Fibroblast of villous mesenchyme (primary cell): ENCODE results near the gene TCF25. TPM values are rescaled to one million over a fixed set of nuclear protein-coding genes. Genes with fewer than 3 reads are reported as not detected.
"Not testable (repeated sequence)": the region's sequence is repeated elsewhere in the genome, so short reads cannot be mapped to it uniquely, and the experiment has no call there.

Source experiments
- DNase-seq: peaks from one replicate; pipeline ENCODE4 v3.0.0-alpha.2; 2010; ENCODE audit warnings: low read depth
- H3K4me3 ChIP-seq: 2 replicates; pipeline ENCODE4 v1.5.1; 2011; ENCODE audit warnings: low read depth, mild to moderate bottlenecking, low read length
- CTCF ChIP-seq: IDR thresholded peaks from 2 replicates; pipeline ENCODE4 v1.5.1; 2012; ENCODE audit warnings: low read depth, mild to moderate bottlenecking, low read length; ENCODE audit not compliant: insufficient read depth
- total RNA-seq: library from RNA; depleted of rRNA; stranded (reverse); fragments of >200 nt; gene quantifications from 2 replicates; pipeline ENCODE4 v1.2.3, GENCODE V29; 2012

Gene TCF25
- total RNA-seq, 1 donor: 188 TPM

DNA sequence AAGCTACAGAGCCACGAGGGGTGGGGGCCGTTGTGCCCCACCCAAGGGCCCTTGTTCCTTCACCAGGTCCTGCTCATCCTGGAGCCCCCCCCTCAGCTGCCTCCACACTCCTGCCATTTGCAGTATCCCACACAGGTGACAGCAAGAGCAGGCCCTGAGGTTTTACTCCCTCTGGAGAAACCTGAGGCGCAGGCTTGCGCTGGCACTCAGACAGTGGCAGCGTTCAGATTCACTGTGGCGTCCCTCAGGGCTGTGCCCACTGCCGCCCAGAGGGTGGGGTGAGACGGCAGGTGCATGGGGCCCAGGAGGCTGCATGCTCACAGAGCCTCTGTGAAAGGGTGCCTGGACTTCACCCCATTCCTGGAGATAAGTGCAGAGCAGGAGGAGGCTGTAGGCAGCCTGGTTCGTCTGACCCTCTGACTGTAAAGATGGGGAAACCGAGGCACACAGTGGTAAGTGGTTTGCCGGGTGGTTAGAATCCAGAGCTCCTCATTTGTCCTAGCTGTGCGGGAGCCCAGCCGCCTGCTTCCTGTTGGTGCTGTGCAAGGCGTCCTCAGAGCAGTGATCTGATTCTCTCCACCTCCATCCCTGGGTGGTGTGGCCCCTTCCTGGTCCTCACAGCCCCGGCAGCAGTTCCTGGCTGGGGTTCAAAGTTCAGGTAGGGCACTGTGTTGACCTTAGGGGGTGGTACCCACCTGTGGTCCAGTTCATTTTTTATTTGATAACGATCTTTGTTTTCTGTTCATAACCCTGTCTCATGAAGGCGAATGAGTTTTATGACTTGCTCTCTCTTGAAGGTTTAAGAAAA is 43.6 kb upstream of the TCF25 start:
- no peak for DNase-seq

GRCh38 chr16:89831810-89832328 is 41.5 kb upstream of the TCF25 start:
- no peak overlapping the region for H3K4me3 ChIP-seq
- DNase-seq: no peak
- TF ChIP-seq CTCF: no peak

More for the DNA sequence above, 43.6 kb upstream of the TCF25 start:
- H3K4me3 ChIP-seq: no peak overlapping the region
- no peak for TF ChIP-seq CTCF

DNA sequence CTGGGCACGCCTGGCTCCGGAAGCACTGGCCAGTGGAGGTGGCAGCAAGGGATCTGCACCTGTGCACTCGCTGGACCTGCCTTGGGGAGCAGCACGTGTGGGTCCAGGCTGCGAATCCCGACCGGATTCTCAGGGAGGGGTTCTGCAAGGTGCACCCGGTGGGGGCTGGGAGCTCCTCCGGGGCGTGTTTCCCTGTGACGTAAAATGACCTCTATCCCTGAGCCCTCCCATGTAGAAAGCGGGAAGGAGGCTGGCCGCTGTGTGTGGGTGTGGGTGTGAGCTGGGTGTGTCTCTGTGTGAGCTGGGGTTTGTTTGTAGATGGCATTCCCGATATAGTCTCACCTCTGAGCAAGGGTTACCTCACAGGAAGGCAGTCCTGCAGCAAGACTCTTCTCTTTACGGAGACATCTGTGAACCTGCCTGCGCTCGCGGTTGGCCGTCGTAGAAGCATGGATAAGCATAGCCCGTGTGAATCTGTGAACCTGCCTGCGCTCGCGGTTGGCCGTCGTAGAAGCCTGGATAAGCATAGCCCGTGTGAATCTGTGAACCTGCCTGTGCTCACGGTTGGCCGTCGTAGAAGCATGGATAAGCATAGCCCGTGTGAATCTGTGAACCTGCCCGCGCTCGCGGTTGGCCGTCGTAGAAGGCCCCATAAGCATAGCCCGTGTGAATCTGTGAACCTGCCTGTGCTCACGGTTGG is 39.6 kb upstream of the TCF25 start:
- H3K4me3 ChIP-seq, DNase-seq: not testable (repeated sequence)

DNA sequence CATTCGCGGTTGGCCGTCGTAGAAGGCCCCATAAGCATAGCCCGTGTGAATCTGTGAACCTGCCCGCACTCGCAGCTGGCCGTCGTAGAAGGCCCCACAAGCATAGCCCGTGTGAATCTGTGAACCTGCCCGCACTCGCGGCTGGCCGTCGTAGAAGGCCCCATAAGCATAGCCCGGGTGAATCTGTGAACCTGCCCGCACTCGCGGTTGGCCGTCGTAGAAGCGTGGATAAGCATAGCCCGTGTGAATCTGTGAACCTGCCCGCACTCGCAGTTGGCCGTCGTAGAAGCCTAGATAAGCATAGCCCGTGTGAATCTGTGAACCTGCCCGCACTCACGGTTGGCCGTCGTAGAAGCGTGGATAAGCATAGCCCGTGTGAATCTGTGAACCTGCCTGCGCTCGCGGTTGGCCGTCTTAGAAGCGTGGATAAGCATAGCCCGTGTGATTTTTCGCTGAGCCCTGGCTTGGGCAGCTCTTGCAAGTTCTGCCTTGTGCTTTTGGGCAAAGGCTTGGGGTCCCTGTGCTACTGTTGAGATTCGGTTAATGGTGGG is 38.5 kb upstream of the TCF25 start:
- not testable (repeated sequence) for H3K4me3 ChIP-seq, DNase-seq

DNA sequence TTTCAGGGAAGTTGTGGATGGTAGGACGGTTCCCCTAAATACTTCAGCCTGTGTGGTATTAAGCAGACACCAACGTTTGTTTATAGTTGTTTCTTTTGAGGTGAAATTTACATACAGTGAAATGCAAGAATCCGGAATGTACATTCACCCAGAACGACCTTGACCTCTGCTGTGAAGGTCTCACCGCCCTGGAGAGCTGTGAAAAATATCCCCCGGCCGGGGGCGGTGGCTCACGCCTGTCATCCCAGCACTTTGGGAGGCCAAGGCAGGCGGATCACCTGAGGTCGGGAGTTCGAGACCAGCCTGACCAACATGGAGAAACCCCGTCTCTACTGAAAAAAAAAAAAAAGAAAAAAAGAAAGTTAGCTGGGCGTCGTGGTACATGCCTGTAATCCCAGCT is 36.9 kb upstream of the TCF25 start:
- DNase-seq, H3K4me3 ChIP-seq: not testable (repeated sequence)

DNA sequence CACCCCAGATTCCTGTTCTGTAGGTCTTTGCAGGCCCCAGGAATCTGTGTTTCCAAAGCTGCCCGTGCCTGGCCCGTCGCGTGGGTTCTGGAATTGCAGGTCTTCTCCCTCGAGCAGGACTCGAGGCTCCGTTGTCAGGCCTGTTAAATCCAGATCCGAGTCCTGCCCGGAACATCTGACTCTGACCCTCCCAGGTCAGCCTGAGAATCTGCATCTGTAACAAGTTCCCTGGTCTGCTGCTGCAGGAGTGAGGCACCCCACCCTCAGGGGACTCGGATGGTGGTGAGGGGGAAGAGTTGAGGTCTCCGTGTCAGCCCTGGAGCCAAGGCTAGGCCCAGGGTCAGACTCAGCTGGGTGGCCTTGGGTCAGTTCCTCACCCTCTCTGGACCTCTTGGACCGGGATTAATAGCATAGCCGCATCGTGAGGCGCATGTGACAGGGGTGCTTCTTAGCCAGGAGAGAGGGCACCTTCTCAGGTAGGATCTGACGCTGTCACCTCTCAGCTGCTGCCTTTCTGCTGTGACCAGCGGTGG is 36.3 kb upstream of the TCF25 start:
- H3K4me3 ChIP-seq: no peak overlapping the region
- TF ChIP-seq CTCF: no peak
- no peak for DNase-seq

GRCh38 chr16:89841275-89841674 is 32.1 kb upstream of the TCF25 start:
- no peak for DNase-seq
- no peak overlapping the region for H3K4me3 ChIP-seq
- no peak for TF ChIP-seq CTCF

- H3K4me3 ChIP-seq: no peak overlapping the region
- DNase-seq: peak; percentile 58
- TF ChIP-seq CTCF: no peak
Measured at GRCh38 chr16:89842471-89843408, 30.7 kb upstream of the TCF25 start.
